Stimulated activated CD8-positive, alpha-beta memory T cell treated with anti-CD3 and anti-CD28 coated beads, Interleukin-15, amount 100 ng/mL, for 1 hour (primary cell): ENCODE results near the gene RELN.

Experiments used
- DNase-seq: peaks from one replicate; pipeline ENCODE4 v3.0.0-alpha.2; 2020; ENCODE audit warnings: low read depth

Gene RELN

DNA sequence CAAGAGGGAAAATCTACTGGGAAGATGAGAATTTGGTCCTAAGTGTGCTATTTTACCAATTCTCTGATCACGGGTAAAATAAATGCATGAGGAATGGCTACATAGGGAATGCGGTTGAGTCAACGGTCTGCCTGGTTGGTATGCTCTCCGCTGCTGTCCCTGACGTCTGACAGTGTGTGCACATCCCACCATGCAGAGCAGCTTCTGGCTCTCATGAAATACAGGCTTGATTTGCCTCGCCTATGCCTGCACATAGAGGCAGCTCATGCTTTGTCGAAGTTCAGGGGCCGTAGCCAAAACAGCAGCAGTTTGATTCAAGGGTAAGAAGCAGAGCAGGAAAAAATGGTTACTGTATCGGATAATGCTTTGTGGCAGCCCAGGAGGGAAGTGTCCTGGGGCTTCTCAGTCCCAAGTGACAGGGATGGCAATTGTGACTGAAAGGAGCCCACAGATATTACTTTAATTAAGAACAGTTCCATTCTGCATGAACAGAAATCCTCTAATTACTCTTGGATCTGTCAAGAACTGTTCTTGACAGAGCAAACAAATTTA lies 275.0 kb downstream of the RELN start:
- no peak for DNase-seq

DNA sequence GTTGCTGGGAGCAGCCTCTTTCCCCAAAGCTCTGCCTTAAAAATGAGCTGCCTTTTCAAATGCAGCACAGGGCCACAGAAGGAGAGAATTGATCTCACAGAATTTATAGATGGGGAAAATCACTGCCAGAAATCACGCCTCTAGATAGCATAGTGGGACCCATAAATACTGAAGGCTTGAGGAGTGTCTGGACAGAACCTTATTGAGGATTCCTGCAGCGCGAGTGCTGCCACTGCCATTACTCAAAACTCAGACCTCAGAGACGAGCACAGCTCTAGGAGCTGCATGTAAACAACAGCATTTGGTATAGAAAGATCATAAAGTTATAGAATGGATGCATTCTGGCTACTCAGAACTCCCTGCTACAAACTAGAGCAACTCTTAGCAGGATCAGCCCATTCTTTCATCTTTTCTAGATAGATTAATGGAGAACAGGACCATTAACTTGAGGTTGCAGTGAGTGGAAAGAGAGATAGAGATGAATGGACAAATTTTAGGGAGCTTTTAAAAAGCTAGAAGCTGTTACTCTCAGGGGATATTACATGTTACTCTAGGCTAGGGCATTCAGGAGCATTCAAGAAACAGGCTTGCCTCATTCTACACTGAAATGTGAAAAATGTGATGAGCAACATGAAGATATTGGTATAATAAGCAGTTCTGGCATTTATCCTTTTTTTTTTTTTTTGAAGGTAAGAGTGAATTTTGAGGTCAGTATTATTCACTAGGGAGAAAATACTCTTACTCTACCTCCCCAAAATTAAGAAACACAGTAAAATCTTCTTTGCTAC lies 276.3 kb downstream of the RELN start:
- DNase-seq: no peak

DNA sequence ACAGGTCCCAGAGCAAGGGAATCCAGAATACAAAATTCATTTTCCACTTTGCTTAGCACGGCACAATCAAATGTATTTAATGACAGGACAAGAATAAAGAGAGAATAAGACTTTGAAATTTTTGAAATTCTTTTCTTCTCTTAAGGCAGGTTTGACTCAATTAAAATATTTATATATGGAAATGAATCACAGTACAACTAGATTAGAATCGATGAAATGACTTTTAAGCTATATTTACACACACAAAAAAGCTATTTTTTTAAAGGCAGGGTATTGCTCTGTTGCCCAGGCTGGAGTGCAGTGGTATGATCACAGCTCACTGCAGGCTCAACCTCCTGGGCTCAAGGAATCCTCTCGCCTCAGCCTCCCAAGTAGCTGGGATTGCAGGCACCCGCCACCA lies 278.0 kb downstream of the RELN start:
- DNase-seq: no peak

DNA sequence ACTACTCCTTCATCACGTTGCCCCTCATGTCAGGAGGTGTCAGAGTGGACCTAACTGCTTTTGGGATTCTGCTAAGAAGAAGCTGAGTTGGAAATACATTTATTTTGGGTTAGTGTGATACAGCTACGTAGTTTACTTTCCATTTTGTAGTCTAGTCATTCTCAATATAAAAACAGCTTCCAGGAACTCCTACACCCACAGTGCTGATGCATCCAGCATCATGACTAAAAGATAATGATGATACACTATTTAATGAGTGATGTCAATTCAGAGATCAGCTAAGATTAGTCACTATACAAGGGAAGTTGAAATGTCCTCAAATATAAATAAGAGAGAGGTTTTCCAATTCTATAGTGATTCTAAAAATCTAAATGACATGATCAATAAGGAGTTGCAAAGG lies 279.2 kb downstream of the RELN start:
- no peak for DNase-seq

DNA sequence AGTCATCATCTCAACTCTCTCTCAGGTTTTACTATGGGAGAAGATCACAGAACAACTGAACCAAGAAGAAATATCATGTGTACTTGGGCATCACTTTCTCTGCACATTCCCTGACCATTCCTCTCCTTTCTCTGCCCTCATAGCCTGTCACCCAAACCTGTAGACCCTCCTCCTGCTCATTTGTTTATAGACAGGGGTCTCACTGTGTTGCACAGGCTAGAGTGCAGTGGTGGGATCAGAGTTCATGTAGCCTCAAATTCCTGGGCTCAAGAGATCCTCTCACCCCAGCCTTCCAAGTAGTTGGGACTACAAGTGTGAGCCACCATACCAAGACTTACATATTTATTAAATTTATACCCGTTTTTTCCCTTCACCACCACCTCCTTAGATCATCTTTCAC lies 282.7 kb downstream of the RELN start:
- DNase-seq: no peak

DNA sequence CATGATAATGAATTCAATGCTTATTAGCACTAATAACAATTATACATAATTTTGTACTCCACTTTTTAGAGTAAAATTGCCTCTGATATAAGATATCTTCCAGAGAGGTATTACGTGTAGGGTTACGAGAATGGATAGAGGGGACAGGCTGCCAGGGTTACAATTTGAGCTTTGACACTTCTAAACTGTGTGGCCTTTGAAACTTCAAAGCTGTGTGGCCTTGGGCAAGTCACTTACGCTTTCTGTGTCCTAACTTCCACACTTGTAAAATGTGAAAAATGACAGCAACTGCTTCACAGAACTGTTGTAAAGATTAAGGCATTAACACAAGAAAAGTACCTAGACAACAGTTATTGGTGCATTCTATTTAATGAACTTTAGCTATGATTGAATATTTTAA lies 283.9 kb downstream of the RELN start:
- no peak for DNase-seq

- no peak for DNase-seq
These were observed 284.8 kb downstream of the RELN start for GRCh38 chr7:103704701-103705100.

- DNase-seq: no peak
These were observed 286.5 kb downstream of the RELN start for GRCh38 chr7:103702982-103703381.

DNA sequence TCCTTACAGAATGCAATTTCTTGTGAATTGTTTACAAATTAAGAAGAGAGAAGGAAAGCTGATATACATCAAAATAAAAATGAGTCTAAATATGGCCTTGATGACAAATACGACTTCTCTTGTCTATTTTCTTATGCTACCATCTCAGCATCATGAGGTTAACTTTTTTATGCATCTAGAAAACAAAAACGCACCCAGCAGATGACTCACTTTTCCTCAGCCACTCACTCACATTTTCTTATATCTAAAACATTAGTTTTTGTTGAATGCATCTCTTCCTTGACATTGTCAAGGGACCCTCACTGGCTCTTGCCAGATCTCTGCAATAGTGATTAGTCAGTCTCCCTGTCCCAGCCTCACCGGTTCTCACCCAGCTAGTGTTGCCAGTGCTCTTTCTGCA lies 287.0 kb downstream of the RELN start:
- no peak for DNase-seq

DNA sequence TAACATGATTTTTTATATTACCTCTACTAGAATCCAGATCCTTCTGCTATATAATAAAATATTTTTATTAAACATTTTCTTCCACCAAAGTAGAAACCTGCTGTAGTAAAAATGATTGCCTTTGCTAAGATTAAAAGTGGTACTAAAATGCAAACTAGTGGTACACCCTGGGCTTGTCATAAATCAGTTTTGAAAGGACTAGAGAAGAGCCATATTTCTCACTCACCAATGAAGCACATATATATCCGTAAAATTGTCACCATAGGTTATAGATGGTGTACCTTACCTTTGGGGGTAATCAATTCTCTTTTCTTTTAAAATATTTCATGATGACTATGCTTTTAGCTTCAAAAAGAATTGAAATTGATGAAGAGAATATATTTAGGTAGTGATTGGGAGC lies 290.4 kb downstream of the RELN start:
- DNase-seq: no peak

DNA sequence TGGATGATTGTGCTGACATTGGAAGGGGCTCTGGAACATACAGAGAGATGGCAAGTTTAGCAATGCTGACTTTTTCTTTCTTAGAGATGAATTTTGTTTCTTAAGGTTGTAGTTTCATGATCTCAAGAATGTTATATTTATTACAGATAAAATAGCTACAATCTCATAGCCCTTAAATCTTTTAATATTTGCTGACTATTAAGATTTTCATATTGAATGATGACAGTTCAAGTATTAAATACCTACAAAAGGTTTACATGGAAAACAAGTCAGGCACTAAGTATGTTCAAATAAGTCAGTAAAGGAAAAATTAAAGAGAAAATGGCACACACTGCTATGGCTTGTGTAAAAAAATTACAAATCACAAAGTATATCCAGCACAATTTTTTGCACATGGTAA lies 291.4 kb downstream of the RELN start:
- DNase-seq: no peak

DNA sequence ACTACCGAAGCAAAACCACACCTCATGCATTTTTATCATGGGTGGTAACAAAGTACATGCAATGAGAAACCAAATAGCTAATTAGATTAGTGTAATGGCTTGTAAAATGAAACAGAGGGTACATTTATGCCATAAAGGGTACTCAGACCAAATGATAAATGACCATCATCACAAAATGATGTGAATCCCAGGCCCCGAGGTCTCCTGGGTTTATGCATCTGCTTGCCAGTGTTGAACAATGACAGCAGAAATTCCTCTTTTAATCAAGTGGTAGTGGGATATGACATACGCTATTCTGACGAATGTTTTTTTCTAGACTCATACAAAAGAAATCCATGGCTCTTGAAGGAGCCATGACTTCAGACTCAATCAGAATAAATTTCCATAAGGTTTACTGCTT lies 293.9 kb downstream of the RELN start:
- no peak for DNase-seq

DNA sequence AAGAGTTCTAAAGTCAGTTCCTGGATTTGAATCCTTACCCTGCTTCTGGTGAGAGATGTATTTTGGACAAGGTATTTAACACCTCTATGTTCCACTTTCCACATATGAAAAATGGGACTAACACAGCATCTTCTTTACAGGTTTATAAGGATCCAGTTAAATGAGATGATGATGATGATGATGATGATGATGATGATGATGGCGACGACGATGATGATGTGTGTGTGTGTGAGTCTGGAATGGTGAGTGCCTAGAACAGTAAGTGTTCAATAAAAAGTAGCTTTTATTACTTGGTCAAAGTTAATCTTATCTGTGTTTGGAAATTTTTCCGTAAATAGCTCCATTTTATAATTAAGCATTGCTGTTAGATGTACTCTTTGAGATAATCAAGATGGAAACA lies 295.2 kb downstream of the RELN start:
- no peak for DNase-seq

- no peak for DNase-seq
These were observed 298.2 kb downstream of the RELN start for GRCh38 chr7:103691291-103691690.

DNA sequence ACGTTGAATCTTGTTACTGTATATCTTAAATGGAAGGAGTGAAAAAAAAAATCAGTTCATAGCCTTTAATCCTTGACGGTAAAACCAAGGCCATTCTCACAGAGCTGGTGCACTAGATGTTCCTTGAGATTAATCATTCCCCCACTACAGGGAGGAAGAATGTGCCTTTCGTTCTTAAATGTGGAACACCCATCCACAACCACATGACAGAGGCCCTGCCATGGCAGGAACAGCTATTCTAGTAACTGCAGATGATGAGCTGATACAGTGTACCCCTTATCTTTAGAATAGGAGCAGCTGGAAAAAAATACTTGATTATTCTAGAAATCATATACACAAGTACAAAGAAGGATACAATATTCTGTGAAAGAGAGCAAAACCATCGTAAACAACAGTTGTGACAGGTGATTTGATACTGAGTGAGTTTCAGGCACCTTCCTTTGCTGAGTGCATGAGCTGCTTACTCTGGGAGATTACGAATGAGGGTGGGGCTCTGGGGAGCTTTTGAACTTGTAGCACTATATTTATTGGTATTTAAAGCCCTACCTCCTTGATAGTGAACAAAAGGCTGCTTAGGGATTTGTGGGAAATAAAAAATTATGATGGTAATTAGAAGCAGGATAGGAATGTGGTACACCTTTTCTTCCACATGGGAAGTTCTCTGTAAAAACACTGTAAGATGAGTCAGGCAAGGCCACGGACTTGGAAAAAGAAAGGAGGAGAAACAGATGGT lies 299.1 kb downstream of the RELN start:
- no peak for DNase-seq

- no peak for DNase-seq
These were observed 300.2 kb downstream of the RELN start for GRCh38 chr7:103689255-103689654.

- DNase-seq: no peak
These were observed 301.5 kb downstream of the RELN start for GRCh38 chr7:103687951-103688350.

GRCh38 chr7:103687272-103687671 lies 302.2 kb downstream of the RELN start:
- no peak for DNase-seq

DNA sequence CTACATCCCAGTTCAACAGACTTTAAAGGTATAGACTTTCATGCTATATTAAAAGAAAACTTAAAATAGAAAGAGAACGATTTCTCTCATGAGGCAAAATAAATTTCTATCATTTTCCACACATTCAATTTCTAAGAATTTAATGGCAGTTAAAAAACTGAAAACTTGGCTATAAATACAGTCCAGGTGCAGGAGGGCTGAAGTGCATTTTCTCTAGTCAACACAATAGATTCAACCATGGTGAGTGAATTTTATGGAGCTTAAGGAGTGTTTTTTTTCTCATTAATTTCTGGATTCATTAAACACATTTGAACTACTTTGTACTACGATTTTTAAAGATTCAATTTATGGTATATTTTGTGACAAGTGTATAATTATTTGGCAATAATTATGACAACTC lies 302.7 kb downstream of the RELN start:
- DNase-seq: no peak

DNA sequence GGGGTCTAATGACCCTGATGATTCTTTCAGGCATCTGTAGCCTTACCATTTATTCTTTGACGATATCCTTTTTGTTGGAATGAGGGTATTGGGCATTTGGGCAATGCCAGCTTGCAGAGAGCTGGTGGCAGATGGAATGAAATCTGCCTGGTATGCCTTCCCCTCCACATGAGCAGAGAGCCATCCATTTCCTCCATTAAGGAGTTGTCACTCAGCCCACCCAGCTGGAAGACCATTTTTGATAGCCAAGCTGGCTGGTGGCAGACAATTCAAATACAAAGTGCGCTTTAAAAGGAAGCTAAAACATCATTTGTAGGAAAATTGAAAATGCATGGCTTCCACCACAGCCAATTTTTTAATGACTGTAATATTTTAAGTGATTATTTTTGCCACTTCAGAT lies 303.4 kb downstream of the RELN start:
- no peak for DNase-seq

GRCh38 chr7:103685646-103686045 lies 303.8 kb downstream of the RELN start:
- DNase-seq: no peak

DNA sequence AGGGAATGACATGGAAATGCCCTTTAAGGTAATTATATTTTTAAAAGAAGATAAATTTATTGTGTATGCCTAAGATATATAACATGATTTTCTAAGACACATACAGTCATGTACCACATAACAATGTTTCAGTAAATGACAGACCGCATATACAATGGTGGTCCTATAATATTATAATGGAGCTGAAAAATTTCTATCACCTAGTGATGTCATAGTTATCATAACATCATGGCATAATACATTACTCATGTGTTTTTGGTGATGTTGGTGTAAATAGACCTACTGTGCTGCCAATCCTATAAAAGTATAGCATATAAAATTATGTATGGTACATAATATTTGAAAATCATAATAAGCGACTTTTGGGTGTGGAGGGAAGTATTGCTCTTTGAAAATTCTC lies 306.1 kb downstream of the RELN start:
- DNase-seq: no peak
